ENCODE data around the gene PNPLA6.

GRCh38 chr19:7535047-7535997 is at the start of gene PNPLA6:
- TF ChIP-seq POLR2A (IDR thresholded peaks at IDR 0.05), result peak in 1 of 2 donors; percentile 44
- peak; percentile 95 to 99 for TF ChIP-seq POLR2AphosphoS5 (IDR thresholded peaks at IDR 0.05; ENCODE audit: insufficient read depth in 1 of 2, low read depth in 1 of 2)
- TF ChIP-seq, protein P1, sequence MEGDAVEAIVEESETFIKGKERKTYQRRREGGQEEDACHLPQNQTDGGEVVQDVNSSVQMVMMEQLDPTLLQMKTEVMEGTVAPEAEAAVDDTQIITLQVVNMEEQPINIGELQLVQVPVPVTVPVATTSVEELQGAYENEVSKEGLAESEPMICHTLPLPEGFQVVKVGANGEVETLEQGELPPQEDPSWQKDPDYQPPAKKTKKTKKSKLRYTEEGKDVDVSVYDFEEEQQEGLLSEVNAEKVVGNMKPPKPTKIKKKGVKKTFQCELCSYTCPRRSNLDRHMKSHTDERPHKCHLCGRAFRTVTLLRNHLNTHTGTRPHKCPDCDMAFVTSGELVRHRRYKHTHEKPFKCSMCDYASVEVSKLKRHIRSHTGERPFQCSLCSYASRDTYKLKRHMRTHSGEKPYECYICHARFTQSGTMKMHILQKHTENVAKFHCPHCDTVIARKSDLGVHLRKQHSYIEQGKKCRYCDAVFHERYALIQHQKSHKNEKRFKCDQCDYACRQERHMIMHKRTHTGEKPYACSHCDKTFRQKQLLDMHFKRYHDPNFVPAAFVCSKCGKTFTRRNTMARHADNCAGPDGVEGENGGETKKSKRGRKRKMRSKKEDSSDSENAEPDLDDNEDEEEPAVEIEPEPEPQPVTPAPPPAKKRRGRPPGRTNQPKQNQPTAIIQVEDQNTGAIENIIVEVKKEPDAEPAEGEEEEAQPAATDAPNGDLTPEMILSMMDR (IDR thresholded peaks at IDR 0.05), result no peak
